ENCODE measurements around the gene DGKQ.
A peak's percentile ranks its signal among the peaks of the same experiment; 100 is the strongest.
"Not testable (repeated sequence)": the region's sequence is repeated elsewhere in the genome, so short reads cannot be mapped to it uniquely, and the experiment has no call there.

Gene DGKQ

DNA sequence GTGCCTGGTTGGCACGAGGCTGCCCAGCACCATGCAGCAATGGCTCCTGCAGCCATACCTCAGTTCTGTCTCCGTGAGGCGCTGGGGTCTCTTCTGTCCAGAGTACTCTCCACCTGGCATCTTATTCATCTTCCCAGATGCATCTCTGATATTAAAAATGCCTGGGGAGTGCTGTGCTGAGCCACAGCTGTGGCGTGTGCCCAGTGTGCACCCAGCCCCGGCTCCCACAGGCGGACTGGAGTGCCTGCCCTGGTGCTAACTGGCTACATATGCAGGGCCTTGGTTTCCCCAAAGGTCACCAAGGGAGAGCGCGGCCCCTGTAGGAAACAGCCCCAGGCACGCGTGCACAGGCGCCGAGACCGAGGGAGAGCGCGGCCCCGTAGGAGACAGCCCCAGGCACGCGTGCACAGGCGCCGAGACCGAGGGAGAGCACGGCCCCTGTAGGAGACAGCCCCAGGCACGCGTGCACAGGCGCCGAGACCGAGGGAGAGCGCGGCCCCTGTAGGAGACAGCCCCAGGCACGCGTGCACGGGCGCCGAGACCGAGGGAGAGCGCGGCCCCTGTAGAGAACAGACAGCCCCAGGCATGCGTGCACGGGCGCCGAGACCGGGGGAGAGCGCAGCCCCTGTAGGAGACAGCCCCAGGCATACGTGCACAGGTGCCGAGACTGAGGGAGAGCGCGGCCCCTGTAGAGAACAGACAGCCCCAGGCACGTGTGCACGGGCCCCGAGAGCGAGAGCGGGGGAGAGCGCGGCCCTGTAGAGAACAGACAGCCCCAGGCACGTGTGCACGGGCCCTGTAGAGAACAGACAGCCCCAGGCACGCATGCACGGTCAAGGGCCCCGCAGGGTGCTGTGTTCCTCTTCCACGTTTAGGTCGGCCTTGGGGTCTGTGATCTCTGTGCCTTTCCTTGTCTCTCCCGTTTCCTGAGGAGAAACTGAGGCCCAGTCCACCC is 26.6 kb downstream of the DGKQ start:
- TF ChIP-seq ZFX (IDR thresholded peaks at IDR 0.05; ENCODE audit: borderline replicate concordance) = no peak
- TF ChIP-seq, protein P1, sequence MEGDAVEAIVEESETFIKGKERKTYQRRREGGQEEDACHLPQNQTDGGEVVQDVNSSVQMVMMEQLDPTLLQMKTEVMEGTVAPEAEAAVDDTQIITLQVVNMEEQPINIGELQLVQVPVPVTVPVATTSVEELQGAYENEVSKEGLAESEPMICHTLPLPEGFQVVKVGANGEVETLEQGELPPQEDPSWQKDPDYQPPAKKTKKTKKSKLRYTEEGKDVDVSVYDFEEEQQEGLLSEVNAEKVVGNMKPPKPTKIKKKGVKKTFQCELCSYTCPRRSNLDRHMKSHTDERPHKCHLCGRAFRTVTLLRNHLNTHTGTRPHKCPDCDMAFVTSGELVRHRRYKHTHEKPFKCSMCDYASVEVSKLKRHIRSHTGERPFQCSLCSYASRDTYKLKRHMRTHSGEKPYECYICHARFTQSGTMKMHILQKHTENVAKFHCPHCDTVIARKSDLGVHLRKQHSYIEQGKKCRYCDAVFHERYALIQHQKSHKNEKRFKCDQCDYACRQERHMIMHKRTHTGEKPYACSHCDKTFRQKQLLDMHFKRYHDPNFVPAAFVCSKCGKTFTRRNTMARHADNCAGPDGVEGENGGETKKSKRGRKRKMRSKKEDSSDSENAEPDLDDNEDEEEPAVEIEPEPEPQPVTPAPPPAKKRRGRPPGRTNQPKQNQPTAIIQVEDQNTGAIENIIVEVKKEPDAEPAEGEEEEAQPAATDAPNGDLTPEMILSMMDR (IDR thresholded peaks at IDR 0.05) = no peak
- H3K27ac ChIP-seq = no peak overlapping the region

DNA sequence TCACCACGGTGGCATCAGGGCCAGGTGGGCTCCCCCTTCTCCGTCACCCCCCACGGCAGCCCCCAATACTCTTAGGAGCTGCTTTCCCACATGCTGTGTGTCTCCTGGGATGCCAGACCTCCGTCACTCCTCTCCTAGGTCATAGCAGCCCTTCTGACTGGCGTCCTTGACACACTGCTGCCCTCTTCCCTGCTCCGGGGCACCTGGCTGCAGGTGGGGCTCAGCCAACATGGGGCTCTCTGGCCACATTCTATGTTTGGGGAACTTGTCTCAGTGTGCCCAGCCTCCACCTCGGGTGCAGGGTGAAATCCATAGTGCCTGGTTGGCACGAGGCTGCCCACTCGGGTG is 27.3 kb downstream of the DGKQ start:
- H3K27ac ChIP-seq = no peak overlapping the region
- TF ChIP-seq, protein P1 (IDR thresholded peaks at IDR 0.05) = no peak
- no peak for TF ChIP-seq ZFX (IDR thresholded peaks at IDR 0.05; ENCODE audit: borderline replicate concordance)

DNA sequence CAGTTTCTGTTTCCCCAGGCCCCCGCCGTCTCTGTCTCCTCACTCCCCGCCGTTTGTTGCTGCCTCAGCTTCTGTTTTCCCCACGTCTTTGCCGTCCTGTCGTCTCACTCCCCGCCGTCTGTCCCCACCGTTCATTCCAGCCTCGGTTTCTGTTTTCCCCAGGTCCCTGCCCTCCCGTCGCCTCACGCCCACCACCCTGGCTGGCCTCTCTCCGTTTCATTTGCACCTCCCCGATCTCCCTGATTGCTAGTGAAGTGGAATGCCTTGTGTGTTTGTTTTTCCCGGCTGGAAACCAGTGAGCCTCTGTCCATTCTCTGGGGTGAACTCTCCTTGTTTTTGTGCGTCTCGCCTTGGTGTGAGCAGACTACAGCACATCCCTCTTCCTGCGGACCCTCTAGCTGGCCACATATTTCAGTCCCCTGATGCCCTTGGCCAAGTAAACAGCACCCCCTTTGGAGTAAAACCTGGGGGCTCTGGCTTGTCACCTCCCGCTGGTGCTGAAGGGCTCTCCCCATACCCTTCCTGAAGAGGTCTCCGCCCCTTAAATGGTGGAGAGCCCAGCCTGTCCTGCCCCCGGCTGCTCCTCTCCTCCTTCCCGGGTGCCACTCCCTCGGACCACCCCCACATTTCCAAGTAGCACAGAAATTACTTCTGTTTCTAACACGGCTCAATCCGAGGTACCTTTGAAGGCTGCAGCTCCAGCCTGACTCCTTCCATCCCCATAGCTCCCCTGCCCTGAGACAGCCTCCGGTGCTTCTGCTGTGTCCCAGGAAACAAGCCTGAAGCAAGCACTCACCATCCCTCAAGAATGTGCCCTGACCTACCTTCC is 27.9 kb downstream of the DGKQ start:
- H3K27ac ChIP-seq = no peak overlapping the region
- TF ChIP-seq ZFX (IDR thresholded peaks at IDR 0.05; ENCODE audit: borderline replicate concordance) = no peak
- TF ChIP-seq, protein P1 (IDR thresholded peaks at IDR 0.05) = no peak

GRCh38 chr4:939508-939907 is 33.9 kb downstream of the DGKQ start:
- not testable (repeated sequence) for H3K27ac ChIP-seq

- TF ChIP-seq ZFX (IDR thresholded peaks at IDR 0.05; ENCODE audit: borderline replicate concordance) = no peak
- TF ChIP-seq, protein P1 (IDR thresholded peaks at IDR 0.05) = peak; percentile 18; the same call in 1 of the 2 replicates
- peak overlapping the region; percentile 74 for H3K27ac ChIP-seq
These were observed 40.7 kb downstream of the DGKQ start for GRCh38 chr4:932713-933070.

DNA sequence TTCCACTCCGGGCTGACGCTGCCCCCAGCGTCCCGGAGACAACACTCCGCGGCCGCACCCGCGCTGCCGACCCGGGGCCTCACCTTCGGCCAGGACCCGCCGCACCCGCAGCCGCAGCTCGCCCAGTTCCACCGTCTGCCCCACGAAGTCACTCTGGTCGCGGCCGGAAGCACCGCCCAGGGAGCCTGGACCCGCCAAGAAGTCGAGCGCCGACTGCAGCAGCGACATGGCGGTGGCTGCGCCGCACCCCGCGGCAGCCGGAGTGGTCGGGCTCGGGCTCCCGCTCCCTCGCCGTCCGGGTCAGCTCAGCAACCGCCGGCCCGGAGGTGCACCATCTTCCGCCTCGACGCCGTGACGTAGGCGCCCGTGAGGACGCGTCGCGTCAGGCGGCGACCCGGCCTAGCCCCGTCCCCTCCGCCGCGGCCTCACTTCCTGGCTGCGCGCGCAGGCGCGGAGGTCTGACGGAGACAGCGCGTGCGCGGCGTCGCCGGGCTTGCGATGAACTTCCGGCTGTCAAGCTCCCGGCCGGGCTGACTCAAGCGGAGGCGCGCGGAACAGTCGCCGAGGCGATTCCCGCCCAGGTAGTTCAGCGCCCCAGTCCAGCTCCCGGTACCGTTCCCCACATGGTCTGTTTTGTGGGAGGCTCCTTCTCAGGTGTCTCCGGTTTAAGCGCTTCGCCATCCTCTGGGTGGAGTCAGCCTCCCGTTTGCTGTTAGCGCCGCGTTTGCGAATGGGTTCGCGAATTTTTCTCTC is 41.2 kb downstream of the DGKQ start, which contains the start of the genes GAK and TMEM175:
Gene GAK, minus strand, starts transcription at position 357 of the 753 bp plus-strand sequence. Its CDS starts 129 bp downstream, at position 228.
Gene TMEM175, plus strand, starts transcription at position 501 of the 753 bp plus-strand sequence. CDS start 15,280 bp downstream, outside the sequence.
- TF ChIP-seq, protein P1 (IDR thresholded peaks at IDR 0.05) = no peak
- no peak for TF ChIP-seq ZFX (IDR thresholded peaks at IDR 0.05; ENCODE audit: borderline replicate concordance)
- peak within 1 kb of the TSS; percentile 74 for H3K27ac ChIP-seq

Data from 22Rv1 (cell line).